ENCODE data around the gene GNS.
"Not testable (repeated sequence)": the region's sequence is repeated elsewhere in the genome, so short reads cannot be mapped to it uniquely, and the experiment has no call there.

The GNS gene

DNA sequence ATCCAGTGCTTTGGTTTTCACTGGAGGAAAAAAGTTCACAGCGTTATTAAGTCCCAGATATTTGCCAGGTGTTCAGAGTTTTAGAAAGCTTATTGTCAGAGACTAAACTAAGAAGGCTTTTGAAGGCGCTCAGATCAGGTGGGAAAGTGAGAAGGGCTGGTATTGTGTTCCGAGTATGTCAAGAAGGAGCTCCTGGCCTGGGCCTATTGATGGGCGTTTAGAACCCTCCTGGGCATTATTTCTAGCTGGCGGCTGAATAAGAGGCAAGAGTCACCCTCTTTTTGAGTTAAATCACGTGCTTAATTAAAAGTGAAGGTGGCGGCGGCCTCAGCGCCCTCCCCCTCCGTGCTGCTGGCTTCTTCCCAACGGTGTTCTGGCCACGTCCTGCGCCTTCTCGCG, 20.9 kb upstream of the GNS start:
- no peak for DNase-seq (ENCODE audit: low read depth in 2 of 2)

DNA sequence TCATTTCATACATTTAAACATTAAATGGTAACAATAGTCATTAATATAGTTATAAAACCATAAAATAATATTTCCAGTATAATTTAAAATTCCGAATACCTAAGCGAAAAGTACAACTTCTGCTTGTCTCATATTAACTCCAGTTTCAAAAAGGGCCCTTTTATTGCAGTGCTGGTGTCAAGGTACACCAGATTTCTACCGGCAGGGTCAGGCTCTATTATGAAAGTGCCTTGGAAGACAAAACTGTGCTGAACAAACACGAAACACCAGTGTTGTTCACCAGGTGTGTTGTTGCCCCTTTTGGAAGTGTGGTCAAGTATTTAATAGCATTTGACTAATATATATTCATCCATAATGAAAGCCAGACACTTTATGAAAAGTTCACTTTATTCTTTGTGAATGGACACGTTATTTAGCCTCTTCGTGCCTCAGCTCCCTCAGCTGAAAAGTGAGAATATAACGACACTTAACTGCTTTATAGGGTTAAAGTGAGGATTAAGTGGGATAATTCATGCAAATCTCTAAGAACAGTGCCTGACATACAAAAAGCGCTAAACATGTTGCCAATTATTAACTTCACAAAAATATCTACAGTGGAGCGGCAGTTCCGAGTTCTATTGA, 20.3 kb upstream of the GNS start:
- no peak for DNase-seq (ENCODE audit: low read depth in 2 of 2)

DNA sequence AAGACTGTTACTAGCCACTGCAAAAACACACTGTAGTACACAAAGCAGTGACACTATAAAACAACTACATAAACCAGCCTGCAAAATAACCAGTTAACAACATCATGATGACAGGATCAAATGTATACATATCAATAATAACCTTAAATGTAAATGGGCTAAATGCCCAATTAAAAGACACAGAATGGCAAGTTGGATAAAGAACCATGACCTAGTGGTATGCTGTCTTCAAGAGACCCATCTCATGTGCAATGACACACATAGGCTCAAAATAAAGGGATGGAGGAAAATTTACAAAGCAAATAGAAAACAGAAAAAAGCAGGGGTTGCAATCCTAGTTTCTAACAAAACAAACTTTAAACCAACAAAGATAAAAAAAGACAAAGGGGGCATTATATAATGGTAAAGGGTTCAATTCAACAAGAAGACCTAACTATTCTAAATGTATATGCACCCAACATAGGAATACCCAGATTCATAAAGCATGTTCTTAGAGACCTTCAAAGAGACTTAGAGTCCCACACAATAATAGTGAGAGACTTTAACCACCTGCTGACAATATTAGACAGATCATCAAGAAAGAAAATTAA, 16.0 kb upstream of the GNS start:
- not testable (repeated sequence) for DNase-seq (ENCODE audit: low read depth in 2 of 2)

DNA sequence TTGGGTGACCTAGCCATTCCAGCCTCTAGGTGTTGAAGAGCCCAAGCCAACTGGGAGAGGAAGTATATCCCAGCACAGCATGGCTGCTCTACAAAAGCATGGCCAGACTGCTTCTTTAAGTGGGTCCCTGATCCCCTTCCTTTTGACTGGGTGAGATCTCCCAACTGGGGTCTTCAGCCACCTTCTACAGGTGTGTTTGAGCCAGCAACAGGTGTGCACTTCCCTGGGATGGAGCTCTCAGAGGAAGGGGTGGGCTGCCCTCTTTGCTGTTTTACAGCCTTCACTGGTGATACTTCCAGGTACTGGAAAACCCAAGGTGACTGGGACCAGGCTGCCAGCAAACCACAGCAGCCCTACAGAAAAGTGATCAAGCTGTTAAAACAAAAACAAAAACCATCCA, 14.2 kb upstream of the GNS start:
- DNase-seq (ENCODE audit: low read depth in 2 of 2) = no peak

DNA sequence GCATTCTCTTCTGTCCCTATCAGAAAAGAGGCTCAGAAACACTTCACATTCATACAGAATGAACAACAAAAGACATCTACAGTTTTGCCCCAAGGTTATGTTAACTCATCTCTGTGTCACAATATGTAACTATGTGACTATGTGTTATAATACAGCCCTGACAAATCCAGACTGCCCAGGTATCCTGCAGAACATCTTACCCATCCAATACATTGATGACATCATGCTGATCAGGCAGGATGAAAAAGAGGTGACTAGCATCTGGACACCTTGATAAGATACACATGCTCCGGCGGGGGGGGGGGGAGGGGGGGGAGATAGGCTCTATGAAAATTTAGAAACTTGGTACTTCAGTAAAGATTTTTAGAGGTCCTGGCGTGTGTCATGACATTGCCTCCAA, 8.3 kb upstream of the GNS start:
- no peak for DNase-seq (ENCODE audit: low read depth in 2 of 2)

DNA sequence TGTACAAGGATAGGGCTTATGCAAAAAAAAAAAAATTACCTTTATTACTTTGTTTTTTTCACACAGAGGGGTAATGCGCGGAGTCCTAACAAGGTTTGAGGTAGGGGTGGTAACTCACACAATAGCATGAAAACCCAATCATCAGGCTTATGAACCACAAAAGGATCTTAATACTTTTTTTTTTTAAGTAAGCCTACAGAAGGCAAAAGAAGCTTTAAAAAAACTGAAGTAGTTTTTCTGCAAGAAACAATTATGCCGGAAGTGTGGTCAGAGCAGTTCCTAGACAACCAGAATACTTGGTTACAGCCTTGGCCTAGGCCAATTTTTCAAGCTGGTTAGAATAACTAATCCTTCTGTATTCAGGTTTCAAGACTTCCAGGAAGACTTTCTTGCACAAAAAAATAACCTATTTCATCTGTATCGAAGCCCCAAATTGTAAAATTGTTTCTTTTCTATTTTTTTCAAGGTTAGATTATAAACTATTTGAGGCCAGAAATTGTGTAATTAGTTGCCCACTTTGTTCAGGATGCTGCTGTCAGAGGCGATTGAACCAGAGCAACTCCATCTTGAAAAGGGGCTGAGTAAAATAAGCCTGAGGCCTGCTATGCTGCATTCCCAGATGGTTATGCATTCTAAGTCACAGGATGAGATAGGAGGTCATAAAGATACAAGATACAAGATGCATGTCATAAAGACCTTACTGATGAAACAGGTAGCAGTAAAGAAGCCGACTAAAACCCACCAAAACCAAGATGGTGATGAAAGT, 1.8 kb upstream of the GNS start:
- DNase-seq (ENCODE audit: low read depth in 2 of 2) = no peak

DNA sequence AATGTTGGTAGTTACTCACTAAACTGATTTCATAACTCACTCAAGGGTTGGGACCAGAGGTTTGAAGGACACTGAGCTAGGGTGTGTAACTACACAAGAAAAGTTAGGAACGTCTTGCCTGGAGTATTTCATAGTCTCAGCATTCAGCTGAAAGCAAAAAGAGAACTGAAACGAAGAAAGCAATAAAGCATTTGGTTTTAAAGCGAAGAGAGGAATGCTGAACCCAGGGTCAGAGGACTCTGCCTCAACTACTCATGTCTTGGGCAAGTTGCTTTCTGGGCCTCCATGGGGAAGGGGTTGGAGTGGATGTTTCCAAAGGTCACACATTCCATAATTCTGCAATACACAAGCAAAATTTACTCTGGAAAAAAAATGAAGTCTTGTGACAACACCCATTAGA, 1.4 kb downstream of the GNS start:
- no peak for DNase-seq (ENCODE audit: low read depth in 2 of 2)

DNA sequence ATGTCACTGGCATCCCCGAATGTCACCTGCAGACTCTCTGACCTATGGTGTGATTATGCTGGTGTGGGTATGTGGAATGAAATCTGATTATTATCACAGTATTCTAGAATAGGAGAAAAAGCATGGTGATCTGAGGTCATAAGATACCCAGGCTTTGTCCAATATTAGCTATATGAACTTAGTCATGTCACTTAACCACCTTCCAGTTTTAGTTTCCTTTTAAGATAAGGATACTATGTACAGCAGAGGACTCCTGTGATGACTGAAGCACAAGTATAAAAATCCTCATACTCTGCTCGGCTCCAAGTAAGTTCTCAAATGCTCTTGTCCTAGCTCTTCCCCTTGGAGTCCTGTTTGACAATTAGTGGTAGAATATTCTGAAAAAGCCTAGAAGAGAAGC, 2.8 kb downstream of the GNS start:
- no peak for DNase-seq (ENCODE audit: low read depth in 2 of 2)

DNA sequence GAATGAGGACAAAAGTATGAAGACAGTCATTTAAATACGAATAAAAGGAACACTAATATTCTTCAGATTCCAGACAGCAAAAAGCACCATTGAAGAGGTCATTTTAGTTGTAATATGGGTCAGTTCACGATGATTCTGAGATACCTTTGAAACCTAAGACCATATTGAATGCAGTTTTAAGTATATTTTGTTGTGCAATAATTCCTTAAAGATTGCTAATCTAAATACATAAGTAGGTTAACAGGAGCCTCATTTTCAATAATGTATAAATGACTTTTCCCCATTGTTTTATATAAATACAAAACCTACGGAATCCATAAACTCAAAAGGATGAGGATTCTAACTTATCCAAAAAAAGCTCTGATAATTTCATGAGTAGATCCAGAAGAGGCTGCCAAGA, 5.8 kb downstream of the GNS start:
- DNase-seq (ENCODE audit: low read depth in 2 of 2) = no peak

DNA sequence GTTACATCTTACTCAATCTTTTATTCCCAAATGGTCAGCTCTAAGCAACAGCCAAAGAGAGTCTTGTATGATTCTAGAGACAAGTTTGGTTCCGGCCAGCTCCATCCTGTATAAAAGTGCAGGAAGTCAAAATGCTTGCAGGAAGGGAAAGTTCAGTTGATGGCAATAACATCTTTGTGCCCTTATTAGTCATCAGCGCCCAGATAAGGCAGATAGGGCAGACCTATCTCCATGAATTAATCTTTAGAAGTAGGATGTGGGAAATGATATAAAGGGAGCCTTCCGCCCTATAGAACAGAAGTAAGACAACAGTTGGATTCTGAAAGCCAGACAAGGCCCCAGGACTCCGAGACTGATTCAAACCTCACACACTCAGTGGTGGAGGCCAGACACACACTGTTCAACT, 6.4 kb downstream of the GNS start:
- DNase-seq (ENCODE audit: low read depth in 2 of 2) = no peak

DNA sequence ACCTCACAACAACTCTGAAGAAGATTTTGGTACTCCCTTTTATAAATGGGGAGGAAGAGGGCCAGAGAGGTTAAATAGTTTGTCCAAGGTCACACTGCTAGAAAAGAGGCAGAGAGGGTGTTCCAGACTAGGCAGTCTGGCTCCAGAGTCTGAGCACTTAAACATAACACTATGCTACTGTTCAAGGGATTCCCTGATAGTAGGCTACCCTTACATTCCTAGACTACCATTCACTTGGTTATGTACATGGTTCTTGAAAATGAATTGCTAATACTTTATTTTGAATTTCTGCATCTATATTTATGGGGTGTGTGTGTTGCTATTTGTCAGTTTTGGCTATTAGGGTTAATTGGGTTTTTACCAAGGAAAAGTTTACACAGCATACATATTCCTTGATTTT, 7.2 kb downstream of the GNS start:
- DNase-seq (ENCODE audit: low read depth in 2 of 2) = no peak

DNA sequence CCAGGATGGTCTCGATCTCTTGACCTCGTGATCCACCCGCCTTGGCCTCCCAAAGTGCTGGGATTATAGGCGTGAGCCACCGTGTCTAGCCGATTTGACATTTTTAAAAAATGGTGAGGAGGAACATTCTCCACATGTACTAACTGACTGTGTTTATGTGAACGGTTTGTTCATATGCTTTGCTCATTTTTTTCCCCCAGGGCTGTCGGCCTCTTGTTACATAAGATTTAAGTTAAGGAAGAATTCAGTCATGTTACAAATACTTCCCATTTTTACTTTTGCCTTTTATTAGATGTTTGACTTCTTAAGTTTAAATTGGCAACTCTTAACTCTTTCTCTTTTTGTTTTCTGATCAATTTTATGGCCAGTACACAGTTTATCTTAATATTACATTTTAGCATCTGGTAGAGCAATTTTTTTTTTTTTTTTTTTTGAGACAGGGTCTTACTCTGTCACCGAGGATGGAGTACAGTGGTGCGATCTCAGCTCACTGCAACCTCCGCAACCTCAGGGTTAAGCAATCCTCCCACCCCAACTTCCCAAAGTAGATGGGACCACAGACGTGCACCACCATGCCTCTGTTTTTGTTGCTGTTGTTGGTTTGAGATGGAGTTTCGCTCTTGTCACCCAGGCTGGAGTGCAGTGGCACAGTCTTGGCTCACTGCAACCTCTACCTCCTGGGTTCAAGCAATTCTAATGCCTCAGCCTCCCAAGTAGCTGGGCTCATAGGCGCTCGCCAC, 9.6 kb downstream of the GNS start:
- no peak for DNase-seq (ENCODE audit: low read depth in 2 of 2)

DNA sequence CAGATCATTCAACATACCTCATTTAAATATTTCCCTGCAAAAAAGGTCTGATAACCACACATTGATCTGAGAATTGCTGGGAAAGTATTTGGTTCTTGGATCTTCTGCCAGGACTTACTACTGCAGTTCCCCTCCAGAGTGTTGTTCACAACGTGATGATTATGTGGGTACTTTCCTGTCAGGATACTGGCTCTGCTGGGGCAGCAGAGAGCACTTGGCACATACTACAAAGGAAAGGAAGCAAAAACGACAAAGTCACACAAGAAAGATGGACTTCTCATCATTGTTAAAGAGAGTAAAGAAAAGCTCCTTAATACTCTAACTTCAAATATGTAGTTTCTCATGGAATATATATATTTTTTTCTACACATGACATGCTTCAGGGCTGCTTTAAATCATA, 11.5 kb downstream of the GNS start:
- DNase-seq (ENCODE audit: low read depth in 2 of 2) = no peak

DNA sequence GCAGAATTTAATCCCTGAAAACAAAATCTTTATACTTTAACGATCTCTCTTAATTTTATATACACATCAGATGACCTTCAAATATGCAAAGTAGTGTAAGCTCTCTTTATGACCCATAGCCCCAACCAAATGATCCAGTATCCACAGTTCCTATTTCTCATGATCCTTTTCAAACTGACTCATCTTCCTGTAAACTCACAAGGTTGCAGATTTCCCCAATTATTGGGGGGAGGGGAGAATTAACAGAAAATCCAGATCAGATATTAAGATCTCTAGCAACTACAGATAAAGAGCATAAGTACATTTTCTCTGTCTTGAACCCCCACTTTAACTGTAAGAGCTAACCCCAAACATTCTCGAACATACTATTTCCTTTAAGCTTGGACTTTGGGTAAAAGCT, 12.5 kb downstream of the GNS start:
- DNase-seq (ENCODE audit: low read depth in 2 of 2) = no peak

DNA sequence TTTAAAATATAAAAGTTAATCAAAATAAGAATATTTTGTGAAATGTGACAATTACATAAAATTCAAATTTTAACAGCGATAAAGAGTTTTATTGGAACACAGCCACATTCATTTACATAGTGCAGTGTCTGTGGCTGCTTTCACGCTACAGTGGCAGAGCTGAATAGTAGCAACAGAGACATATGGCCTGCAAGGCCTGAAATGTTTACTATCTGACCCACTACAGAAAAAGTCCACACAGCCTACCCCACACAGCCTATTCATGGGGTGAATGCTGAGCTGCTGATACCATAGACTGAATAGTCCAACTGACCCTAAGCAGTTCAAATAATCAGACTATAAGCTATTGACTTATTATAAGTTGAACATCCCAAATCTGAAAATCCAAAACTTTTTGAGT, 13.2 kb downstream of the GNS start:
- DNase-seq (ENCODE audit: low read depth in 2 of 2) = no peak

DNA sequence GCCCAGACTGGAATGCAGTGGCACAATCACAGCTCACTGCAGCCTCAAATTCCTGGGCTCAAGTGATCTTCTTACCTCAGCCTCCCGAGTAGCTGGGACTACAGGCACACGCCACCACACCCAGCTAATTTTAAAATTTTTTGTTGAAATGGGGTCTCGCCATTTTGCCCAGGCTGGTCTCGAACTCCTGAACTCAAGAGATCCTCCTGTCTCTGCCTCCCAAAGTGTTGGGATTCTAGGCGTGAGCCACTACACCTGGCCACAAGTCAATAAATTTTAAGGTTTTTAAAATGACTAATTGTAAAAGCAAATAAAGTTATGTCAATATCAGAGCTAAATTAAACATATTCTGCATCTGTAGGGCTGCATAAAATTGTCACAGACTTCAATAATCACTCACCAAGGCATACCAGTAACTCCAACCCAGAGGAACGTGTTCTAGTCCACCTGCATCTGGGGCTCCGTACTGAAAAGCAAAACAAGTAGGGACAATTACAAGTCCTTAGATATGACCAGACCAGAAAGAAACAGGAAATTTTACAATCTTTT, 13.9 kb downstream of the GNS start:
- no peak for DNase-seq (ENCODE audit: low read depth in 2 of 2)

DNA sequence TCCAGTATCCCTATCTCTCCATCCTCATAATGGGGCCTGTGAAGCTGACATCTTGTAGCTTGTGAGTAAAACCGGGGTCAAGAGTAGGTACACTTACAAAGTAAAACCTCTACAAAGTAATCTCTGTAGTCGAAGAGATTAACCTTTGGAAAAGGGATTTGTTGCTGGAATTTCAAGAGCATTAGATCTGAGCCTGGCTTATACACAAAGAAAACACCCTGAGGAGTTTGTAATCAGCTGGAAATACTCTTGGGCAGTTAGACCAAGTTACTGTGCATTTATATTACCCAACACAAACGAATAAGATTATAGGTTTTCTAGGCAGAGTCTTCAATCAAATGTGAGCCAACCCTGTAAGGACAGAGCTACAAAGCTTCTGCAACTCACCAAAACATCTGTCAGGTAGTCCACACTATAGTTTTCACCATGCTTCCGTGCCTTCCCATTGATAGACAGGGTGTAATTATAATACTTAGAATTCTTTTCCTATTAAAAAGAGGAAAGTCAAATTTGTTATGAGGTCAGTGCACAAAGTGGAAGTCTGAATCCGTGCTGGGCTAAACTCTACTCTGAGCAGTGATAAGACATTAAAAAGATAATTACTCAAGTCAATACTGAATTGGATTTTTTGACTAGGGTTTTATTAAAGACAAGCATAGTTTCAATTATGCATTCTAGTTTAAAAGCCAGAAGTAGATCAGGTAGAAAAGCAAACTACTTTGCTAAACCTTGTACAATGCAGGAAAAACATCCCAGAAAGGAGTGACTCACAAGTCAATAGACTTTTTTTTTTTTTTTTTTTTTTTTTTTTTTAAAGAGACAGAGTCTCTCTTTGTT, 14.6 kb downstream of the GNS start:
- DNase-seq (ENCODE audit: low read depth in 2 of 2) = no peak

DNA sequence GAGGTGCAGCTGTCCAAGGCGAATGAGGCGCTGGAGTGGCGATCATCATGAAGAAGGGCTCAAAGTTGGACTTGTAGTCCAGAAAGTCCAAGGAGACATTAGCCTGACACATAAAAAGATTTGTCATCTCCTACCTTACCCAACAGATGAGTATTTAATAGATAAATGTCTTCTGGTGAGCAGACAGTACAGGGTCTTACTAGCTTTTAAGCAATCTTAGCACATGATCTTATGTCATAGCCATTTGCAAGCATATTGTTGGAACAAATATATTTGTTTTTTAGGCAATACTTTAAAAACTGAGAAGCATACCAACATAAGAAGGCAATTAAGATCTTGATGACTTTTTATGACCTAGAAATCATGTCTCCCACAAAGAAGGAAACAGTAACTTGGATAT, 16.0 kb downstream of the GNS start:
- no peak for DNase-seq (ENCODE audit: low read depth in 2 of 2)

DNA sequence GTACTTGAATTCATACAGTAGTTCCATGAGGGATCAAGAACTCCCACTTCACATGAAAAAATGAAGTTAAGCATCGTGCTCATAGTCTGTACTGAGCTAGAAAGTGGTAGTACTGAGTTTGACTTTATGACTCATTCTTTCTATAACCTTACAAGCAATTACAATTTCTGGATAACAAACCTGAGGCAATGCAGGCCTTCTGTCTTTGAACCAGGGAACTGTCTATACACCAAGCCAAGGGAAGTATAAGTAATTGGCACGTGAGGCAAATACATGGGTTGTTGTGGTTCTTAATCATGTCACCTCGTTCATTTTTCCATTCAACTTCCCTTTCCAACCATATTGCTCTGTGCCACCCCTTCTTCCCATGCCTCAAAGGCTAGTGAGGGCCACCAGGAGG, 16.8 kb downstream of the GNS start:
- no peak for DNase-seq (ENCODE audit: low read depth in 2 of 2)

DNA sequence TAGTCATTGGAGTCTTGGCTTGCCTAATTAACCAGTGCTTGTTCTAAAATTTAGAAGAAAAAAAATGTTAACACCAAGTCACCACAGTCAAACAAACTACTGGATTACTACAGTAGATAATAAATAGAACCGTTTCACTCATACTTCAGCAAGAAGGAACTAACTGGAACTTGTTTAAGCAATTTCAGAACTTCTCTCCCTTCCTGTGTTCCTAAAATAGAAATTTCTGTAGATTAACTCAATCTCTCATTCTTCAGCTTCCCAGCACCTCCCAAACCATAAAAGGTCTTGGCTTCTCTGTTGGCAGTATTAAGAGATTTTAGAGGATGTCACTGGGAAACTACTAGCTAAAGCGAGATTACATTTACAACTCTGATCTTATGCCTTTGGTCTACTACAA, 18.6 kb downstream of the GNS start:
- no peak for DNase-seq (ENCODE audit: low read depth in 2 of 2)

DNA sequence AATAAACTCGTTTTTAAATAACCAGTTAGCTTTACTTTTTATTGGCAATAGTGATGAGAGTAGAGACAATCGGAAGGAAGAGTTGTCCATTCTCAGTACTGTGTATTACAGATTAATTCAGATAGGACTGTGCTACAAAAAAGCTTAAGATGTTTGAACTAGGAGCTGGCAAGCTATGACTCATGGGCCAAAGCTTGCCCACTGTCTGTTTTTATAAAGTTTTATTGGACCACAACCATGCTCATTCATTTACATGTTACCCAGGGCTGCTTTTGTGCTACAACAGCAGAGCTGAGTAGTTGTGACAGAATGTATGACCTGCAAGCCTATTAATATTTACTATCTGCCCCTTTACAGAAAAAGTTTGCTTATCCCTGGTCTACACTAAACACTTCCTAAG, 19.4 kb downstream of the GNS start:
- no peak for DNase-seq (ENCODE audit: low read depth in 2 of 2)

DNA sequence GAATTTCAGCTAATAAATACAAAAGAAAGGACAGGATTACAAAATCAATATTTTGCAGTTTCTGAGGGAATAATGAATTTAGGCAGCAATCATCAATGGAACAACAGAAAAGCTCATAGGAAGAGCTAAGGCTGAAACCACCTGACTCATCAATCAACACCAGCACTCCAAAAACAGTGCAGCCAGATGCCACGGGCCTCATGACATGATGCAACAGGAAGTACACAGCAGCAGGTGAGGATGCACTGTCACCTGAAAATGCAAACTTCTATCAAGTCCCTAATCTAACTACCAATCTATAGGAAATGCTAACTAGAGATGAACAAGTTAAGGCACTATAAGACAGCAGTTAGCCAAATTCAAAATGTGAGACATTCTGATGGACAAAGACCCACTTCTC, 21.7 kb downstream of the GNS start:
- no peak for DNase-seq (ENCODE audit: low read depth in 2 of 2)
